Fibroblast of peridontal ligament (primary cell): ENCODE results near the gene LBHD1.
A peak's percentile ranks its signal among the peaks of the same experiment; 100 is the strongest.
"Not testable (repeated sequence)": the region's sequence is repeated elsewhere in the genome, so short reads cannot be mapped to it uniquely, and the experiment has no call there.

ENCODE experiments used
- DNase-seq: peaks from one replicate; pipeline ENCODE4 v3.0.0-alpha.2; 2010; ENCODE audit errors: extremely low read depth

The LBHD1 gene

GRCh38 chr11:62671608-62672389 is at the start of gene LBHD1, which contains the start of gene UQCC3:
TSS of gene LBHD1 (minus strand) at chr11:62672267. CDS start at chr11:62670031, 2,236 bp downstream.
TSS of gene UQCC3 (plus strand) at chr11:62671673. CDS start at chr11:62671746, 73 bp downstream.
- peak; percentile 88 for DNase-seq

- DNase-seq = no peak
These were observed 47.4 kb upstream of the LBHD1 start for GRCh38 chr11:62719302-62719978.

GRCh38 chr11:62716816-62717215 is 44.7 kb upstream of the LBHD1 start:
- no peak for DNase-seq

GRCh38 chr11:62716206-62716605 is 44.1 kb upstream of the LBHD1 start:
- DNase-seq = no peak

- no peak for DNase-seq
These were observed 43.4 kb upstream of the LBHD1 start for GRCh38 chr11:62715150-62716130.

GRCh38 chr11:62713343-62713742 is 41.3 kb upstream of the LBHD1 start:
- DNase-seq = no peak

GRCh38 chr11:62712861-62713260 is 40.8 kb upstream of the LBHD1 start:
- DNase-seq = no peak

- DNase-seq = no peak
These were observed 40.3 kb upstream of the LBHD1 start for GRCh38 chr11:62712276-62712812.

GRCh38 chr11:62710001-62710345 is 37.9 kb upstream of the LBHD1 start:
- DNase-seq = peak; percentile 51

- peak; percentile 98 for DNase-seq
These were observed 37.4 kb upstream of the LBHD1 start for GRCh38 chr11:62709247-62710000.

GRCh38 chr11:62708793-62709192 is 36.7 kb upstream of the LBHD1 start:
- no peak for DNase-seq

GRCh38 chr11:62708392-62708791 is 36.3 kb upstream of the LBHD1 start:
- DNase-seq = no peak

GRCh38 chr11:62707277-62707861 is 35.3 kb upstream of the LBHD1 start, which contains the start of the genes BSCL2 and GNG3:
TSS of gene BSCL2 (minus strand) at chr11:62707424. CDS start at chr11:62707195, 229 bp downstream.
TSS of gene GNG3 (plus strand) at chr11:62707676. CDS start at chr11:62708296, 620 bp downstream.
- no peak for DNase-seq

- no peak for DNase-seq
These were observed 34.8 kb upstream of the LBHD1 start for GRCh38 chr11:62706850-62707247.

- peak; percentile 88 for DNase-seq
These were observed 34.1 kb upstream of the LBHD1 start for GRCh38 chr11:62705880-62706849.

- DNase-seq = no peak
These were observed 33.3 kb upstream of the LBHD1 start for GRCh38 chr11:62705413-62705812.

GRCh38 chr11:62703921-62704320 is 31.9 kb upstream of the LBHD1 start:
- DNase-seq = not testable (repeated sequence)

- no peak for DNase-seq
These were observed 30.2 kb upstream of the LBHD1 start for GRCh38 chr11:62702246-62702645.
